ENCODE measurements around the gene PTPRN2.

DNA sequence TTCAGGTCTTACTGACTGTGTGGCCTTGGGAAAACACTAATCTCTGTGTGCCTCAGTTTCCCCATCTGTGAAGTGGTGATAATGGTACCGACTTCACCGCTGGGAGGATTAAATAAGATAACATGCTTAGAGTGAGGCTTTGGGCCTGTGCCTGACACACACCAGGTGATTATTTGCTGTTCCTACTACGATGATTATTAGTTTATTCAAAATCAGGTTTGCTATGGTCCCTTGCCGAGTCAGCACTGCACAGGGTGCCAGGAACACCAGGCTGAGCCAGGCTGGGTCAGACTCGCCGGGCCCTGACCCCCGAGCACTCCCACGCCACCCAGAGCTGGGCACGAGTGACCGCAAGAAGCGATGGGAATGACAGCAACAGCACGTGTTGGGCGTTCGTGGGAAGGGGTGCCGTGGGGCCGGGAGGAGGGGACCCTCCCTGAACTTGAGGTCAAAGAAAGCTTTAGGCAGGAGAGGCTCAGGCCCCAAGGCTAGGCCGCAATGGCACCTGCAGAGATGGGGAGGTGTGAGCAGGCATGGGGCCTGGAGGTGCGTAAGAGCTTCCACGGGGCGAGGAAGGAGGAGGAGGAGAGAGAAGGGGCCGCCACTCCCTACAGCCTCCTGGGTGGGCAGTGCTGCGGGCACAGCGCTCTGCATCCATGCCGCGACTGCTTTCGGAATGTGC, 925.4 kb downstream of the PTPRN2 start:
- TF ChIP-seq, protein P1, sequence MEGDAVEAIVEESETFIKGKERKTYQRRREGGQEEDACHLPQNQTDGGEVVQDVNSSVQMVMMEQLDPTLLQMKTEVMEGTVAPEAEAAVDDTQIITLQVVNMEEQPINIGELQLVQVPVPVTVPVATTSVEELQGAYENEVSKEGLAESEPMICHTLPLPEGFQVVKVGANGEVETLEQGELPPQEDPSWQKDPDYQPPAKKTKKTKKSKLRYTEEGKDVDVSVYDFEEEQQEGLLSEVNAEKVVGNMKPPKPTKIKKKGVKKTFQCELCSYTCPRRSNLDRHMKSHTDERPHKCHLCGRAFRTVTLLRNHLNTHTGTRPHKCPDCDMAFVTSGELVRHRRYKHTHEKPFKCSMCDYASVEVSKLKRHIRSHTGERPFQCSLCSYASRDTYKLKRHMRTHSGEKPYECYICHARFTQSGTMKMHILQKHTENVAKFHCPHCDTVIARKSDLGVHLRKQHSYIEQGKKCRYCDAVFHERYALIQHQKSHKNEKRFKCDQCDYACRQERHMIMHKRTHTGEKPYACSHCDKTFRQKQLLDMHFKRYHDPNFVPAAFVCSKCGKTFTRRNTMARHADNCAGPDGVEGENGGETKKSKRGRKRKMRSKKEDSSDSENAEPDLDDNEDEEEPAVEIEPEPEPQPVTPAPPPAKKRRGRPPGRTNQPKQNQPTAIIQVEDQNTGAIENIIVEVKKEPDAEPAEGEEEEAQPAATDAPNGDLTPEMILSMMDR (conservative IDR thresholded peaks at IDR 0.05), result no peak
- TF ChIP-seq EZH2 (IDR thresholded peaks at IDR 0.05; ENCODE audit: low read depth), result no peak

Measured in PC-9 (cell line).